Aorta (tissue), 5 donors: ENCODE measurements around the gene NDUFC2. TPM values are rescaled to one million over a fixed set of nuclear protein-coding genes. Genes with fewer than 3 reads are reported as not detected.
"Not testable (repeated sequence)": the region's sequence is repeated elsewhere in the genome, so short reads cannot be mapped to it uniquely, and the experiment has no call there.

Experiments
- ATAC-seq: fragments of 200-7000 bp; cut with Tn5 transposase; one replicate; pipeline ENCODE4 v1.9.1; 2022; ENCODE audit warnings: moderate library complexity; ENCODE audit not compliant: low FRiP score
- DNase-seq, 2 donors: peaks; one replicate each; pipeline ENCODE4 v3.0.0-alpha.2; 2020
- H3K27ac ChIP-seq, 2 donors: one replicate each; pipeline ENCODE4 v1.5.1; 2013; ENCODE audit warnings: low read length in 2 of 2, mild to moderate bottlenecking in 2 of 2, moderate library complexity in 2 of 2, control low read depth in 1 of 2, inconsistent platforms in 1 of 2, low read depth in 1 of 2
- H3K27me3 ChIP-seq, 2 donors: one replicate each; pipeline ENCODE4 v1.6.1; 2013; ENCODE audit warnings: control low read depth in 1 of 2, low read length in 1 of 2, mild to moderate bottlenecking in 1 of 2, moderate library complexity in 1 of 2; ENCODE audit not compliant: insufficient read depth in 2 of 2, control insufficient read depth in 1 of 2
- H3K36me3 ChIP-seq, 2 donors: one replicate each; pipeline ENCODE4 v1.6.1; 2013; ENCODE audit warnings: control low read depth in 1 of 2, low read length in 1 of 2, mild to moderate bottlenecking in 1 of 2; ENCODE audit not compliant: insufficient read depth in 2 of 2, control insufficient read depth in 1 of 2
- H3K4me1 ChIP-seq, 2 donors: one replicate each; pipeline ENCODE4 v1.6.1; 2013; ENCODE audit warnings: low read length in 2 of 2, control low read depth in 1 of 2, mild to moderate bottlenecking in 1 of 2, moderate library complexity in 1 of 2; ENCODE audit not compliant: insufficient read depth in 2 of 2, control insufficient read depth in 1 of 2
- H3K4me3 ChIP-seq, 2 donors: one replicate each; pipeline ENCODE4 v1.5.1; 2013; ENCODE audit warnings: low read length in 2 of 2, control low read depth in 1 of 2, mild to moderate bottlenecking in 1 of 2
- H3K9me3 ChIP-seq: one replicate; pipeline ENCODE4 v1.6.1; 2013; ENCODE audit warnings: mild to moderate bottlenecking, low read length; ENCODE audit not compliant: control insufficient read depth
- WGBS, 2 donors: extraction: QIAGEN DNeasy Blood & Tissue Kit; methylation state at CpG; one replicate each; pipeline ENCODE4 v1.1.7; 2013; 5-methylcytosine and 5-hydroxymethylcytosine counted together
- intact Hi-C, 2 donors: fragments of 100-400 bp; cut with DNase I; formaldehyde crosslinking; loops; one replicate each; pipeline versions ENCODE4 v1.14.2 to v1.15.0; 2022
- polyA plus RNA-seq, 2 donors: library from polyadenylated mRNA; stranded (reverse); fragments of 200-250 nt; gene quantifications; one replicate each; pipeline ENCODE4 v1.2.3, GENCODE V29; 2013
- total RNA-seq, 2 donors: library from RNA; stranded (reverse); fragmentation: NEBNext Ultra II Directional; extraction: Animal tissue kit (Norgen Biotek cat#: 25700); gene quantifications; one replicate each; pipeline ENCODE4 v1.2.1, GENCODE V29; 2021
- donor health status: healthy with polysubstance abuse.
- donor health status: Bipolar disorder and iron deficiency.
- donor health status: DM: no; HTN: no; CAD: no.
- donor health status: DM: no; HTN: no; CAD: no.
- donor health status: DM: yes; HTN: yes; CAD: no.

NDUFC2 gene
- total and polyA plus RNA-seq, 4 donors: 105 to 174 (median 146) TPM

- intact Hi-C loops: no loop called here
- 86 to 93% methylated on average over 2 of the region's 2 CpGs for WGBS, 2 donors
- Histone ChIP-seq H3K4me1 (peaks cover 0 to 2% of the 10 kb centered on the region in 2 donors), H3K36me3 (no peaks in the 10 kb centered on the region), H3K27ac (no peak overlapping the region), H3K4me3 (no peak overlapping the region), H3K9me3 (no peaks in the 10 kb centered on the region), H3K27me3 (no peaks in the 10 kb centered on the region)
- ATAC-seq (no peak), DNase-seq (no peak)
Measured at GRCh38 chr11:78062671-78063070, 17.0 kb downstream of the NDUFC2 start.

GRCh38 chr11:78061921-78062311 is 17.7 kb downstream of the NDUFC2 start:
- H3K27me3 ChIP-seq: no peaks in the 10 kb centered on the region
- peaks cover 0 to 2% of the 10 kb centered on the region in 2 donors for H3K4me1 ChIP-seq
- H3K27ac ChIP-seq: no peak overlapping the region
- intact Hi-C loops: no loop called here
- H3K9me3 ChIP-seq: no peaks in the 10 kb centered on the region
- no peak overlapping the region for H3K4me3 ChIP-seq
- DNase-seq (no peak), ATAC-seq (peak; percentile 24)
- H3K36me3 ChIP-seq: no peaks in the 10 kb centered on the region
- WGBS, 2 donors: 39 to 48% methylated on average over 4 of the region's 4 CpGs

GRCh38 chr11:78061088-78061920 is 18.4 kb downstream of the NDUFC2 start:
- no peaks in the 10 kb centered on the region for H3K36me3 ChIP-seq
- no peak overlapping the region for H3K4me3 ChIP-seq
- intact Hi-C loops: no loop called here
- H3K9me3 ChIP-seq: no peaks in the 10 kb centered on the region
- no peaks in the 10 kb centered on the region for H3K27me3 ChIP-seq
- WGBS, 2 donors: 15 to 18% methylated on average over 4 of the region's 4 CpGs
- peak overlapping the region in 1 of 2 donors; percentile 29 for H3K27ac ChIP-seq
- DNase-seq (peak in 1 of 2 donors; percentile 57), ATAC-seq (peak; percentile 55)
- H3K4me1 ChIP-seq: peaks cover 0 to 2% of the 10 kb centered on the region in 2 donors

GRCh38 chr11:78060533-78060932 is 19.1 kb downstream of the NDUFC2 start:
- ATAC-seq (no peak), DNase-seq (no peak)
- Histone ChIP-seq H3K4me1 (peaks cover 0 to 2% of the 10 kb centered on the region in 2 donors), H3K9me3 (no peaks in the 10 kb centered on the region), H3K27ac (no peak overlapping the region), H3K4me3 (no peak overlapping the region), H3K36me3 (no peaks in the 10 kb centered on the region), H3K27me3 (no peaks in the 10 kb centered on the region)
- WGBS, 2 donors: 95 to 96% methylated on average over 8 of the region's 8 CpGs
- intact Hi-C loops: no loop called here

GRCh38 chr11:78059749-78060328 is 19.8 kb downstream of the NDUFC2 start:
- H3K27me3 ChIP-seq, H3K36me3 ChIP-seq, DNase-seq, H3K4me1 ChIP-seq, intact Hi-C loops, ATAC-seq, H3K9me3 ChIP-seq, H3K4me3 ChIP-seq, H3K27ac ChIP-seq: not testable (repeated sequence)
- WGBS, 2 donors: 95 to 97% methylated on average over 9 of the region's 9 CpGs

- Histone ChIP-seq H3K27ac (no peak overlapping the region), H3K4me1 (no peaks in the 10 kb centered on the region), H3K27me3 (no peaks in the 10 kb centered on the region), H3K9me3 (no peaks in the 10 kb centered on the region), H3K4me3 (no peak overlapping the region), H3K36me3 (peaks cover 0 to 1% of the 10 kb centered on the region in 2 donors)
- ATAC-seq (no peak), DNase-seq (no peak)
- intact Hi-C loops: no loop called here
- WGBS, 2 donors: 83 to 84% methylated on average over 10 of the region's 10 CpGs
Measured at GRCh38 chr11:78057462-78058055, 22.1 kb downstream of the NDUFC2 start.

- Histone ChIP-seq H3K36me3 (peaks cover 0 to 2% of the 10 kb centered on the region in 2 donors), H3K4me3 (no peak overlapping the region), H3K4me1 (no peaks in the 10 kb centered on the region), H3K27me3 (no peaks in the 10 kb centered on the region), H3K27ac (no peak overlapping the region), H3K9me3 (no peaks in the 10 kb centered on the region)
- intact Hi-C loops: no loop called here
- no peak for DNase-seq
- WGBS, 2 donors: 72 to 77% methylated on average over 3 of the region's 3 CpGs
- ATAC-seq: no peak
Measured at GRCh38 chr11:78056093-78056492, 23.6 kb downstream of the NDUFC2 start.

- Histone ChIP-seq H3K27me3 (no peaks in the 10 kb centered on the region), H3K27ac (no peak overlapping the region), H3K9me3 (no peaks in the 10 kb centered on the region), H3K4me1 (no peaks in the 10 kb centered on the region), H3K4me3 (no peak overlapping the region), H3K36me3 (peaks cover 0 to 2% of the 10 kb centered on the region in 2 donors)
- ATAC-seq (no peak), DNase-seq (no peak)
- intact Hi-C loops: no loop called here
- 83 to 86% methylated on average over 4 of the region's 4 CpGs for WGBS, 2 donors
Measured at GRCh38 chr11:78054971-78055370, 24.7 kb downstream of the NDUFC2 start.
